Endothelial cell (in vitro differentiated cells): ENCODE measurements around the gene SLFN14. TPM values are rescaled to one million over a fixed set of nuclear protein-coding genes. Genes with fewer than 3 reads are reported as not detected.
"Not testable (repeated sequence)": the region's sequence is repeated elsewhere in the genome, so short reads cannot be mapped to it uniquely, and the experiment has no call there.

ENCODE experiments used
- DNase-seq: peaks from one replicate; pipeline ENCODE4 v3.0.0; 2021; ENCODE audit warnings: low spot score
- H3K27ac Mint-ChIP-seq: one replicate; pipeline ENCODE4 v1.8.0; 2021; ENCODE audit warnings: mixed read lengths, inconsistent platforms; ENCODE audit not compliant: unreplicated experiment
- H3K27me3 Mint-ChIP-seq: one replicate; pipeline ENCODE4 v1.8.0; 2021; ENCODE audit warnings: mild to moderate bottlenecking, moderate library complexity, mixed read lengths, inconsistent platforms; ENCODE audit not compliant: unreplicated experiment
- H3K36me3 Mint-ChIP-seq: one replicate; pipeline ENCODE4 v1.8.0; 2021; ENCODE audit warnings: mild to moderate bottlenecking, low read depth, mixed read lengths, inconsistent platforms; ENCODE audit not compliant: unreplicated experiment
- H3K4me1 Mint-ChIP-seq: one replicate; pipeline ENCODE4 v1.8.0; 2021; ENCODE audit warnings: mild to moderate bottlenecking, mixed read lengths, inconsistent platforms; ENCODE audit not compliant: unreplicated experiment
- H3K4me3 Mint-ChIP-seq: one replicate; pipeline ENCODE4 v1.8.0; 2021; ENCODE audit warnings: mild to moderate bottlenecking, mixed read lengths, inconsistent platforms; ENCODE audit not compliant: unreplicated experiment
- H3K9me3 Mint-ChIP-seq: one replicate; pipeline ENCODE4 v1.8.0; 2021; ENCODE audit warnings: mixed read lengths, inconsistent platforms; ENCODE audit not compliant: unreplicated experiment
- total RNA-seq: library from RNA; stranded (reverse); fragmentation: NEBNext Ultra II Directional; extraction: Animal tissue kit (Norgen Biotek cat#: 25700); gene quantifications from one replicate; pipeline ENCODE4 v1.2.1, GENCODE V29; 2021; ENCODE audit not compliant: unreplicated experiment
- TF ChIP-seq, protein P1 (sequence below): fragments of 200-600 bp; sonication (generic); IDR thresholded peaks from one replicate; pipeline ENCODE4 v1.5.0; 2021; ENCODE audit warnings: antibody characterized with exemption; ENCODE audit not compliant: unreplicated experiment

Gene SLFN14
- total RNA-seq, 1 donor from 2014 or later, result 0.95 TPM

DNA sequence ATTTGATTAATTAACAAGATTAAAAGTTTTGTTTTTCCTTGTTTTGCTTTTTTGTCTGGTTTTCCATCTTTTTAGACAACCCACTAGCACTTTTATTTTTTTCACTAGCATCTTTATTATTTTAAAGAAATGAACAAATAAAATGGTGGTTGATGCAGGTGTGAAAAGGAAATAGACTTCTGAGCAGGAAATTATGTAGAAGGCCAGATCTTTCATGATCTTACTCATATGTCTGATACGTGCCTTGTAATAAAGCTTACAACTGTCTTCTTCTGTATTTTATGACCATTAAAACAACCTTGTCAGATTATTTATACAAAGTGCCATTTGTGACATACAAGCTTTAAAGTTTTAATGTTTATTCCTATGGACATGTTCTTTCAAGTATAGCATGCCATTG, 29.5 kb downstream of the SLFN14 start:
- no peaks in the 10 kb centered on the region for H3K9me3 Mint-ChIP-seq
- H3K4me1 Mint-ChIP-seq, result no peaks in the 10 kb centered on the region
- no peak for DNase-seq
- H3K27ac Mint-ChIP-seq, result no peak overlapping the region
- no peaks in the 10 kb centered on the region for H3K36me3 Mint-ChIP-seq
- no peaks in the 10 kb centered on the region for H3K27me3 Mint-ChIP-seq
- TF ChIP-seq, protein P1, sequence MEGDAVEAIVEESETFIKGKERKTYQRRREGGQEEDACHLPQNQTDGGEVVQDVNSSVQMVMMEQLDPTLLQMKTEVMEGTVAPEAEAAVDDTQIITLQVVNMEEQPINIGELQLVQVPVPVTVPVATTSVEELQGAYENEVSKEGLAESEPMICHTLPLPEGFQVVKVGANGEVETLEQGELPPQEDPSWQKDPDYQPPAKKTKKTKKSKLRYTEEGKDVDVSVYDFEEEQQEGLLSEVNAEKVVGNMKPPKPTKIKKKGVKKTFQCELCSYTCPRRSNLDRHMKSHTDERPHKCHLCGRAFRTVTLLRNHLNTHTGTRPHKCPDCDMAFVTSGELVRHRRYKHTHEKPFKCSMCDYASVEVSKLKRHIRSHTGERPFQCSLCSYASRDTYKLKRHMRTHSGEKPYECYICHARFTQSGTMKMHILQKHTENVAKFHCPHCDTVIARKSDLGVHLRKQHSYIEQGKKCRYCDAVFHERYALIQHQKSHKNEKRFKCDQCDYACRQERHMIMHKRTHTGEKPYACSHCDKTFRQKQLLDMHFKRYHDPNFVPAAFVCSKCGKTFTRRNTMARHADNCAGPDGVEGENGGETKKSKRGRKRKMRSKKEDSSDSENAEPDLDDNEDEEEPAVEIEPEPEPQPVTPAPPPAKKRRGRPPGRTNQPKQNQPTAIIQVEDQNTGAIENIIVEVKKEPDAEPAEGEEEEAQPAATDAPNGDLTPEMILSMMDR, result no peak
- H3K4me3 Mint-ChIP-seq, result no peak overlapping the region

DNA sequence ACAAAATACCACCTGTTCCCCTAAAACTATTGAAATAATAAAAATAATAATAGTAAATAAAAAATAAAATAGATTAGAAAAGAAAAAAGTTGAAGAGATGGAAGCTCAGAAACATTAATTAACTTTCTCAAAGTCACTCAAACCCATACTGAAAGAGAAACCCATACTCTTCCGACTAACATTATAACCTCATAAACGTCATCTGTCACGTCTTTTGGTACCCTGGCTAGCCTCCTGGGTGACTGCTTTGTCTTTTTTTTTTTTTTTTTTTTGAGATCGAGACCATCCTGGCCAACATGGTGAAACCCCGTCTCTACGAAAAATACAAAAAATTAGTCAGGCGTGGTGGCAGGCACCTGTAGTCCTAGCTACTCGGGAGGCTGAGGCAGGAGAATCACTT, 30.8 kb downstream of the SLFN14 start:
- H3K4me1 Mint-ChIP-seq, result no peaks in the 10 kb centered on the region
- H3K4me3 Mint-ChIP-seq, result no peak overlapping the region
- no peak overlapping the region for H3K27ac Mint-ChIP-seq
- no peaks in the 10 kb centered on the region for H3K36me3 Mint-ChIP-seq
- TF ChIP-seq, protein P1, result no peak
- no peaks in the 10 kb centered on the region for H3K27me3 Mint-ChIP-seq
- no peak for DNase-seq
- H3K9me3 Mint-ChIP-seq, result peaks cover 3% of the 10 kb centered on the region

DNA sequence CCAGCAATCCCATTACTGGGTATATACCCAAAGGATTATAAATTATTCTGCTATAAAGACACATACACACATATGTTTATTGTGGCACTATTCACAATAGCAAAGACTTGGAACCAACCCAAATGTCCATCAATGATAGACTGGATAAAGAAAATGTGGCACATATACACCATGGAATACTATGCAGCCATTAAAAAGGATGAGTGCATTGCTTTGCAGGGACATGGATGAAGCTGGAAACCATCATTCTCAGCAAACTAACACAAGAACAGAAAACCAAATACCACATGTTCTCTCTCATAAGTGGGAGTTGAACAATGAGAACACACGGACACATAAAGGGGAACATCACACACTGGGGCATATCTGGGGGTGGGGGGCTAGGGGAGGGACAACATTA, 31.3 kb downstream of the SLFN14 start:
- H3K27me3 Mint-ChIP-seq, H3K4me1 Mint-ChIP-seq, DNase-seq, H3K9me3 Mint-ChIP-seq, H3K36me3 Mint-ChIP-seq, H3K27ac Mint-ChIP-seq, H3K4me3 Mint-ChIP-seq: not testable (repeated sequence)

DNA sequence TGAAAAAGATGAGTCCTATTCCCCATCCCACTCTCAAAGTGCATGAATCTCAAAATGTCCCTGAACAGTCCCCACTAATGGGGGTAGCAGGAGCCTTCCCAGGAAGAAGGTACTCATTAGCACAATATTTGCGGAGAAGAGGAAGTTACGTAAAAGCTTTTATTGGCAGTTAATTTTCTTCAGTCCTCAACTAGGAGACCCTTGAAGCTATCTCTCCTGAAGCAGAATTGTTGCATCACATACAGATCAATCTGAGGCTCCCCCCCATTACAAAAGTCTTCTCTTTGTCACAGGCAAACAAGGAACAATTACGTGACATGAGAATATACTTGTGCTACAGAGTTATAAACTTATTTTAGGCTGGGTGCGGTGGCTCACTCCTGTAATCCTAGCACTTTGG, 37.3 kb downstream of the SLFN14 start:
- Mint-ChIP-seq H3K27ac (no peak overlapping the region), H3K4me3 (no peak overlapping the region), H3K27me3 (no peaks in the 10 kb centered on the region), H3K4me1 (no peaks in the 10 kb centered on the region), H3K36me3 (no peaks in the 10 kb centered on the region), H3K9me3 (peaks cover 5% of the 10 kb centered on the region)
- DNase-seq, result no peak
- TF ChIP-seq, protein P1, result no peak

DNA sequence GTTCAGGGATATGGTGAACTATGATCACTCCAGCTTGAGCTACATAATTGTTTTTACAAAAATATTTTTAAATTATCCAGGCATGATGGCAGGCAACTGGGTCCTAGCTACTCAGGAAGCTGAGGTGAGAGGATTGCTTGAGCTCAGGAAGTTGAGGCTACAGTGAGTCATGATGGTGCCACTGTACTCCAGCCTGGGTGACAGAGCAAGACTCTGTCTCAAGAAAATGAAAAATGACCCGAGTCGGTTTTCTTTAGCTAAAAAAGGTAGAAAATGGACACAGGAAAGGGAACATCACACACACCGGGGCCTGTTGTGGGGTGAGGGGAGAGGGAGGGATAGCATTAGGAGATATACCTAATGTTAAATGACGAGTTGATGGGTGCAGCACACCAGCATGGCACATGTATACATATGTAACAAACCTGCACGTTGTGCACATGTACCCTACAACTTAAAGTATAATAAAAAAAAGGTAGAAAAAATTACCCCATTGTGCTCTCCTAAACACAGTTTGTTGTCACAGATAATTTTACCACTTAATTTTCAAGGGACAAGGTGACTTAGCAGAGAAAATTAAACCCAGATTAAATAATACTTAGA, 38.9 kb downstream of the SLFN14 start:
- H3K27me3 Mint-ChIP-seq, H3K4me1 Mint-ChIP-seq, H3K9me3 Mint-ChIP-seq, DNase-seq, H3K4me3 Mint-ChIP-seq, H3K27ac Mint-ChIP-seq, H3K36me3 Mint-ChIP-seq: not testable (repeated sequence)

DNA sequence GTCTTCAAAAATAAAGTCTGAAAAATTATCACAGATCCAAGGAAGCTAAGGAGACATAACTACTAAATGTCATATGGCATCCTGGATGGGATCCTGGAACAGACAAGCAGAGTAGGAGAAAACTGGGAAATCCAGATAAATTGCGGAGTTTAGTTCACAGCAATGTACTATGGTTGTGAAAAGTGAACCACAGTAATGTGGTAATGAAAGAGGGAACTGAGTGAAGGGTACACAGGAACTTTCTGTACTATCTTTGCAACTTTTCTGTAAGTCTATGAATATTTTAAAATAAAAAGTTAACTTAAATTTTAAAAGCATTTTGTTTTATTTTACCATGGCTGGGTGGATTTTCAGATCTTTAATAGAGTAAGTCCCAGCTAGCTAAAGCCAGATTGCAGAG, 39.5 kb downstream of the SLFN14 start:
- no peak for DNase-seq
- Mint-ChIP-seq H3K27ac (no peak overlapping the region), H3K9me3 (peaks cover 5% of the 10 kb centered on the region), H3K4me1 (no peaks in the 10 kb centered on the region), H3K27me3 (no peaks in the 10 kb centered on the region), H3K36me3 (no peaks in the 10 kb centered on the region), H3K4me3 (no peak overlapping the region)
- TF ChIP-seq, protein P1, result no peak
